Measurements from ENCODE around the gene CWF19L2. TPM values are rescaled to one million over a fixed set of nuclear protein-coding genes. Genes with fewer than 3 reads are reported as not detected.

Gene CWF19L2
- total RNA-seq, 1 donor from 2014 or later, result 9.0 TPM

GRCh38 chr11:107282195-107282594, 175.4 kb downstream of the CWF19L2 start:
- TF ChIP-seq CTCF (IDR thresholded peaks at IDR 0.05; ENCODE audit: insufficient read depth, low read depth, low read length), result no peak
- TF ChIP-seq EZH2 (IDR thresholded peaks at IDR 0.05; ENCODE audit: insufficient read depth, low read length), result no peak
- no peak overlapping the region for H2AFZ ChIP-seq (ENCODE audit: low read depth, low read length)
- Mint-ChIP-seq H3K27me3 (ENCODE audit: low read depth, unreplicated experiment) (no peaks in the 10 kb centered on the region), H3K4me1 (ENCODE audit: low read depth, unreplicated experiment) (peaks cover 2% of the 10 kb centered on the region), H3K27ac (ENCODE audit: unreplicated experiment) (no peak overlapping the region), H3K9me3 (ENCODE audit: unreplicated experiment) (no peaks in the 10 kb centered on the region), H3K4me3 (ENCODE audit: unreplicated experiment) (no peak overlapping the region), H3K36me3 (ENCODE audit: low read depth, unreplicated experiment) (no peaks in the 10 kb centered on the region)
- no peaks in the 10 kb centered on the region for H3K79me2 ChIP-seq (ENCODE audit: insufficient read depth, low read length)
- no peak for DNase-seq (ENCODE audit: low read depth)
- H3K9me3 ChIP-seq (ENCODE audit: insufficient read depth, low read depth, low read length), result no peaks in the 10 kb centered on the region
- no peaks in the 10 kb centered on the region for H3K27me3 ChIP-seq (ENCODE audit: insufficient read depth, low read length)
- H3K4me2 ChIP-seq (ENCODE audit: low read length), result no peak overlapping the region
- no peak overlapping the region for H3K27ac ChIP-seq (ENCODE audit: low read depth, low read length)
- H3K36me3 ChIP-seq (ENCODE audit: insufficient read depth, low read length), result no peaks in the 10 kb centered on the region
- H4K20me1 ChIP-seq (ENCODE audit: insufficient read depth, low read length), result no peaks in the 10 kb centered on the region
- no peak overlapping the region for H3K9ac ChIP-seq (ENCODE audit: low read length)
- no peak for FAIRE-seq
- H3K4me3 ChIP-seq (ENCODE audit: insufficient read depth, low read depth, low read length), result no peak overlapping the region
- H3K4me1 ChIP-seq (ENCODE audit: insufficient read depth, low read length), result no peaks in the 10 kb centered on the region

Other genes starting within 250 kb of the CWF19L2 start
- 12.7 and 13.0 TPM in 2 replicates for gene ALKBH8, start 107.9 kb upstream of the CWF19L2 start, total RNA-seq
- gene ELMOD1, start 133.3 kb upstream of the CWF19L2 start, total RNA-seq, result 0.34 and 0.52 TPM in 2 replicates

All from astrocyte (in vitro differentiated cells and primary cell).